GM12891 (cell line): ENCODE data around the gene IL2.

Source experiments
- PAX5 ChIP-seq: IDR thresholded peaks from 2 replicates; pipeline ENCODE4 v1.6.1; 2011; ENCODE audit warnings: low read length, moderate library complexity, mild to moderate bottlenecking; ENCODE audit not compliant: insufficient read depth, severe bottlenecking
- POLR2A ChIP-seq: IDR thresholded peaks from 2 replicates; pipeline ENCODE4 v1.6.1; 2011; ENCODE audit warnings: low read depth, low read length, control low read depth
- POLR2AphosphoS5 ChIP-seq: IDR thresholded peaks from 2 replicates; pipeline ENCODE4 v1.6.1; 2011; ENCODE audit warnings: low read depth, low read length, control low read depth
- POU2F2 ChIP-seq: IDR thresholded peaks from 2 replicates; pipeline ENCODE4 v1.6.1; 2011; ENCODE audit warnings: low read depth, mild to moderate bottlenecking, control low read depth, low read length, moderate library complexity
- SPI1 ChIP-seq: IDR thresholded peaks from 2 replicates; pipeline ENCODE4 v1.6.1; 2011; ENCODE audit warnings: low read depth, low read length, control low read depth
- TAF1 ChIP-seq: IDR thresholded peaks from 2 replicates; pipeline ENCODE4 v1.6.1; 2011; ENCODE audit warnings: low read depth, low read length, control low read depth

DNA sequence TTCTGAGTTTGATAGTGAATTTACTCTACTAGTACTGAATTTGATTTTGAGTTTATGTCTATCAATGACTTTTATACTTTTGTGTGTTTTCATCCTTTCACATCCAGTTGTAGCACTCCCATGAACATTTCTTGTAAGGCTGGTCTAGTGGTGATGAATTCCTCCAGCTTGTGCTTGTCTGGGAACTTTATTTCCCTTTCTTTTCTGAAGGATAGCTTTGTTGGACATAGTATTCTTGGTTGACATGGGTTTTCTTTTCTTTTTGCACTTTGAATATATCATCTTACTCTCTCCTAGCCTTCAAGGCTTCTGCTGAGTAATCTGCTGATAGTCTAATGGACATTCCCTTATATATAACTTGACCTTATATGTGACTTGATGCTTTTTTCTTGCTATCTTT lies 32.5 kb upstream of the IL2 start:
- TF ChIP-seq POLR2AphosphoS5 (no peak), TAF1 (no peak), POLR2A (no peak), PAX5 (no peak), SPI1 (no peak), POU2F2 (no peak)
